Parathyroid adenoma (tissue), 2 donors: Measurements from ENCODE around the gene LAPTM5.

Experiments
- H2AFZ ChIP-seq: fragments of 300-600 bp; sonication (generic); one replicate; pipeline ENCODE4 v1.7.0; 2017; ENCODE audit warnings: antibody characterized with exemption, mild to moderate bottlenecking
- H3K27ac ChIP-seq: fragments of 300-600 bp; sonication (generic); one replicate; pipeline ENCODE4 v1.7.0; 2017
- H3K27me3 ChIP-seq: fragments of 300-600 bp; sonication (generic); one replicate; pipeline ENCODE4 v1.7.0; 2017; ENCODE audit warnings: low read length; ENCODE audit not compliant: control insufficient read depth, insufficient read depth
- H3K36me3 ChIP-seq: fragments of 300-600 bp; sonication (generic); one replicate; pipeline ENCODE4 v1.7.0; 2017; ENCODE audit warnings: low read length; ENCODE audit not compliant: control insufficient read depth, insufficient read depth
- H3K4me1 ChIP-seq: fragments of 300-600 bp; sonication (generic); one replicate; pipeline ENCODE4 v1.7.0; 2017; ENCODE audit warnings: control low read depth
- H3K4me2 ChIP-seq: fragments of 300-600 bp; sonication (generic); one replicate; pipeline ENCODE4 v1.7.0; 2017; ENCODE audit warnings: low read length
- H3K4me3 ChIP-seq: fragments of 300-600 bp; sonication (generic); one replicate; pipeline ENCODE4 v1.7.0; 2017; ENCODE audit warnings: low read depth, low read length
- H3K79me2 ChIP-seq: fragments of 300-600 bp; sonication (generic); one replicate; pipeline ENCODE4 v1.7.0; 2017; ENCODE audit warnings: control low read depth
- H3K9ac ChIP-seq: fragments of 300-600 bp; sonication (generic); one replicate; pipeline ENCODE4 v1.7.0; 2017; ENCODE audit warnings: mild to moderate bottlenecking
- H3K9me3 ChIP-seq: fragments of 300-600 bp; sonication (generic); one replicate; pipeline ENCODE4 v1.7.0; 2017; ENCODE audit warnings: low read length; ENCODE audit not compliant: control insufficient read depth
- TF ChIP-seq, protein P1 (sequence below): fragments of 300-600 bp; sonication (generic); IDR thresholded peaks from one replicate; pipeline ENCODE4 v1.7.0; 2017; ENCODE audit warnings: antibody characterized with exemption, mild to moderate bottlenecking
- donor health status: primary hyperparathyroidism.

Gene LAPTM5

GRCh38 chr1:30776097-30777059, 18.8 kb upstream of the LAPTM5 start:
- no peak overlapping the region for H3K27ac ChIP-seq
- H3K9me3 ChIP-seq: no peaks in the 10 kb centered on the region
- H3K4me2 ChIP-seq: no peak overlapping the region
- H3K9ac ChIP-seq: no peak overlapping the region
- H3K79me2 ChIP-seq: no peaks in the 10 kb centered on the region
- TF ChIP-seq, protein P1, sequence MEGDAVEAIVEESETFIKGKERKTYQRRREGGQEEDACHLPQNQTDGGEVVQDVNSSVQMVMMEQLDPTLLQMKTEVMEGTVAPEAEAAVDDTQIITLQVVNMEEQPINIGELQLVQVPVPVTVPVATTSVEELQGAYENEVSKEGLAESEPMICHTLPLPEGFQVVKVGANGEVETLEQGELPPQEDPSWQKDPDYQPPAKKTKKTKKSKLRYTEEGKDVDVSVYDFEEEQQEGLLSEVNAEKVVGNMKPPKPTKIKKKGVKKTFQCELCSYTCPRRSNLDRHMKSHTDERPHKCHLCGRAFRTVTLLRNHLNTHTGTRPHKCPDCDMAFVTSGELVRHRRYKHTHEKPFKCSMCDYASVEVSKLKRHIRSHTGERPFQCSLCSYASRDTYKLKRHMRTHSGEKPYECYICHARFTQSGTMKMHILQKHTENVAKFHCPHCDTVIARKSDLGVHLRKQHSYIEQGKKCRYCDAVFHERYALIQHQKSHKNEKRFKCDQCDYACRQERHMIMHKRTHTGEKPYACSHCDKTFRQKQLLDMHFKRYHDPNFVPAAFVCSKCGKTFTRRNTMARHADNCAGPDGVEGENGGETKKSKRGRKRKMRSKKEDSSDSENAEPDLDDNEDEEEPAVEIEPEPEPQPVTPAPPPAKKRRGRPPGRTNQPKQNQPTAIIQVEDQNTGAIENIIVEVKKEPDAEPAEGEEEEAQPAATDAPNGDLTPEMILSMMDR: no peak
- no peaks in the 10 kb centered on the region for H3K4me1 ChIP-seq
- H3K4me3 ChIP-seq: no peak overlapping the region
- H3K27me3 ChIP-seq: no peaks in the 10 kb centered on the region
- H2AFZ ChIP-seq: no peak overlapping the region
- no peaks in the 10 kb centered on the region for H3K36me3 ChIP-seq

DNA sequence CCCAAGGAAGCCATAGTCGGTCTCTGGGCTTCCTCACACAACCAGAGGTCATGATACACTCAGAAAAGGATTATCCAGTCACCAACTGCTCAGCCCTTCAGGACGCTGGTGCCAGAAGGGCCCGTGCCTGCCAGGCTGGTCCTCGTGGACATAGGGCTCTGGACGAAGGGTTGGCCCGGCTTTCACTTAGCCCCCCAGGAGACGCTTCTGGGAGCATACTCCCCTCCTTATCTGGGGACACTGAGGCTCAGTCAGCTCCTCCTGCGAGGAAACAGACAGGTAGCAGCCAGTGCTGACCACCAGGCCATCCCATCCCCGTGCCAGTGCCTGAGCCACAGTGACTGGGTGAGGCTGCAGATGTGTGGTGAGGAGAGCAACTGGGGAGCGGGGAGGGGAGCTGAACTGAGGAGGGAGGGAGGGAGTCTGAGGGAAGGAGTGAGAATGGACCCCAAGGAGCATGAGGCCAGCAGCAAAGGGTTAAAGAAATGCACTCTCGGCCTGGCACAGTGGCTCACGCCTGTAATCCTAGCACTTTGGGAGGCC, 17.9 kb upstream of the LAPTM5 start:
- Histone ChIP-seq H3K4me3 (no peak overlapping the region), H3K79me2 (no peaks in the 10 kb centered on the region), H3K9ac (no peak overlapping the region), H3K4me2 (no peak overlapping the region), H3K27ac (no peak overlapping the region), H3K36me3 (no peaks in the 10 kb centered on the region), H2AFZ (no peak overlapping the region), H3K9me3 (no peaks in the 10 kb centered on the region), H3K4me1 (no peaks in the 10 kb centered on the region), H3K27me3 (no peaks in the 10 kb centered on the region)
- TF ChIP-seq, protein P1: no peak

DNA sequence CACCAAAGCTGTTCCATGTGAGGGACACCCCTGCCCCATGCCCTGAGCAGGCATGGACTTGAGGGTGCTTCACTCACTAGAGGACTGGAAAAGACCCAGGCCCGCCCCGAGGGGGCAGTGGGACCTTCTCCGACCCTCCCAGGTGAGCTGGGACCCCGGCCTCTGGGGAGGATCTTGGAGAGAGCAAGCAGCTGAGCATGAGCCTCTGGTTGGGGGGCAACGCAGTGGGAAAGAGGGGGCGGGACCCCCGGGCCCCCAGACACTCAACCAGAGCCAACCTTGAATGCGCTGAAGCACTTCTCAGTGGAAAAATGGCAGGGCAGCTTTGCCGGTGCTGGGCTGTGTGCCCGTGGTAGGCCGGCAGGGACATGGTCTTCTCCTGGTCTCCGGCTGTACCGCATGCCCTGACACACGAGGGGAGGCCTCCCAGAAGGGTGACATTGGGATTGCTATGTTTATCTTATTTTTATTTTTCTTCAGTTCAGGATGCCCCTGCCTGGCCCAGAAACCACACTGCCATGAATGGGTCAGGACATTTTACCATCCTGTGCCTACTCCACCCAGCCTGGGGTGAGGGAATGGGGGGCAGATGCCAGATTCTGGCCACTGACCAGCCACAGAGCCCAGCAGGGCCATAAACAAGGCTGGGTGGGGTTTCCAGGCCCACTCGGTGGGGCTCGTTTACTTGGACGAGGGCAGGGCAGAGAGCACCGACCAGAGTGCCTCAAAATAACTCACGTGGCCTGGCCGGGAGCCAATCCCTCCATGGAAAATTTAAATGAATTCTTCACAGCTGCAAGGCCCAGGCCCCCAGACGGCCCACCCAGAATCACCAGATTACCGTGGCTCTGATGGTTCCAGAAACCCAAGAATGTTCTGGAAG, 17.2 kb upstream of the LAPTM5 start:
- no peaks in the 10 kb centered on the region for H3K4me1 ChIP-seq
- H3K79me2 ChIP-seq: no peaks in the 10 kb centered on the region
- no peaks in the 10 kb centered on the region for H3K9me3 ChIP-seq
- H2AFZ ChIP-seq: no peak overlapping the region
- H3K27ac ChIP-seq: no peak overlapping the region
- H3K36me3 ChIP-seq: no peaks in the 10 kb centered on the region
- H3K9ac ChIP-seq: no peak overlapping the region
- no peak overlapping the region for H3K4me3 ChIP-seq
- H3K4me2 ChIP-seq: no peak overlapping the region
- H3K27me3 ChIP-seq: no peaks in the 10 kb centered on the region
- TF ChIP-seq, protein P1: no peak

GRCh38 chr1:30773722-30774358, 16.3 kb upstream of the LAPTM5 start:
- no peak overlapping the region for H3K4me3 ChIP-seq

More at GRCh38 chr1:30773722-30774358, 16.3 kb upstream of the LAPTM5 start:
- H3K4me1 ChIP-seq: no peaks in the 10 kb centered on the region
- no peaks in the 10 kb centered on the region for H3K27me3 ChIP-seq
- H3K79me2 ChIP-seq: no peaks in the 10 kb centered on the region
- H3K27ac ChIP-seq: no peak overlapping the region
- H3K9ac ChIP-seq: no peak overlapping the region
- no peak overlapping the region for H2AFZ ChIP-seq
- TF ChIP-seq, protein P1: no peak
- no peaks in the 10 kb centered on the region for H3K36me3 ChIP-seq
- no peak overlapping the region for H3K4me2 ChIP-seq
- H3K9me3 ChIP-seq: no peaks in the 10 kb centered on the region
